Lung microvascular endothelial cell (primary cell): ENCODE results near the gene CCDC91. TPM values are rescaled to one million over a fixed set of nuclear protein-coding genes. Genes with fewer than 3 reads are reported as not detected.

Experiments
- DNase-seq, 2 donors: peaks; one replicate each; pipeline versions ENCODE4 v3.0.0 to v3.0.0-alpha.2; 2010; ENCODE audit warnings: low read depth in 2 of 2
- total RNA-seq: library from RNA; depleted of rRNA; stranded (reverse); fragments of >200 nt; gene quantifications from 2 replicates; pipeline ENCODE4 v1.2.1, GENCODE V29; 2014

Gene CCDC91, protein sequence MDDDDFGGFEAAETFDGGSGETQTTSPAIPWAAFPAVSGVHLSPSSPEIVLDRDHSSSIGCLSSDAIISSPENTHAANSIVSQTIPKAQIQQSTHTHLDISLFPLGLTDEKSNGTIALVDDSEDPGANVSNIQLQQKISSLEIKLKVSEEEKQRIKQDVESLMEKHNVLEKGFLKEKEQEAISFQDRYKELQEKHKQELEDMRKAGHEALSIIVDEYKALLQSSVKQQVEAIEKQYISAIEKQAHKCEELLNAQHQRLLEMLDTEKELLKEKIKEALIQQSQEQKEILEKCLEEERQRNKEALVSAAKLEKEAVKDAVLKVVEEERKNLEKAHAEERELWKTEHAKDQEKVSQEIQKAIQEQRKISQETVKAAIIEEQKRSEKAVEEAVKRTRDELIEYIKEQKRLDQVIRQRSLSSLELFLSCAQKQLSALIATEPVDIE
- 4.1 and 6.3 TPM in 2 replicates for total RNA-seq

DNA sequence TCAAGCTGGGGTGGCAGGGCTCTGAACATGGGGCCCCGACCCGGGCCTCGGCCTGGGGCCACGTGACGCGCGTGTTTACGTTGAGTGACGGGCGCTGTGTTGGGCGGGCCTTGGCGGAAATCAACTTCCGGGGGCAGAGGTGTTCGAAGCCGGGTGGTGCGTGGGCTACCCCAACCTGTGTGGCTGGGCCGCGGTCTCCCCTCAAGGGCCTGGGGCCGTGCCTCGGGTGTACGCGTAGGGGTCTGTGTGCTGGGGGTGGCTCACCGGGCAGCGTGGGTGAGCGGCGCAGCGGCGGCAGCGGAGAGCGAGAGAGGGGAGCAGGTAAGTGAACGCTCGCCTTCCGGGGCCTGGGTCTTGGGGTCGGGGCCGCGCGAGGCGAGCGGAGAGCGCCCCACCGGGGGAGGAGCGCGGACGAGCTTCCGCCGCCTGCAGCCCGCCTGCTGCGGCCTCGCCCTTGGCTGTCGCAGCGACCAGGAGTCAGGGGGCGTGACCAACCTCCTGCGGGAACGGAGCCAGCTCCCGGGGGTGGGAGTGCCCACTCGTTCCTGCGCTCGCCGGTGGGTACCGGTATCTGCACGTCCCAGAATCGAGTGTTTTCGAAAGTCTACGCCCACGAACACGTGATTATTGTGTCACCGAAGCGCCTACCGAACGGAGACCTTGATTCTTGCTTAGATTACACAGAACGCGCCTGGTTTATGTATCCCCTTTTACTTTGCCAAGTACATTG, at the start of gene CCDC91:
CCDC91 (plus strand) TSS at position 136 of the 730 bp plus-strand sequence. CDS start 66,760 bp downstream, outside the sequence.
- peak; percentile 72 to 85 for DNase-seq

GRCh38 chr12:28144059-28144458, 46.2 kb upstream of the CCDC91 start:
- DNase-seq, result no peak

DNA sequence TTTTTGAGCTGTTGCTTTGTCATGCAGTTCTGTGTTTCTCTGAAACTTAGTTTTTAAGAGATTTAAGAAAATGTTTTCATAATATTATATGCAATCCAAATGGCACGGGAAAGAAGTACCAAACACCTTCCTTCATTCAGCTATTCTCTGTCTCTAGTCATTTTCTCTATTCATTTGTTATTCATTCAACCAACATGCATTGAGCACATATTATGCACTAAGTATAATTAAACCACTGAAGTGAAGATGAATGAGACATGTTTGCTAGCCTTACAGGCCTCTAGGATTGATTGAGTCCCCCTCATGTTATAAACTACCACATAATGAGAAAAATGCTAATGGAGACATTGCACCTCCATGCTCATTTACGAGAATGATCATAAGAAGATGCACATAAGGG, 45.7 kb upstream of the CCDC91 start:
- no peak for DNase-seq

- peak; percentile 3 to 76 for DNase-seq
Measured at GRCh38 chr12:28145216-28145615, 45.0 kb upstream of the CCDC91 start.

DNA sequence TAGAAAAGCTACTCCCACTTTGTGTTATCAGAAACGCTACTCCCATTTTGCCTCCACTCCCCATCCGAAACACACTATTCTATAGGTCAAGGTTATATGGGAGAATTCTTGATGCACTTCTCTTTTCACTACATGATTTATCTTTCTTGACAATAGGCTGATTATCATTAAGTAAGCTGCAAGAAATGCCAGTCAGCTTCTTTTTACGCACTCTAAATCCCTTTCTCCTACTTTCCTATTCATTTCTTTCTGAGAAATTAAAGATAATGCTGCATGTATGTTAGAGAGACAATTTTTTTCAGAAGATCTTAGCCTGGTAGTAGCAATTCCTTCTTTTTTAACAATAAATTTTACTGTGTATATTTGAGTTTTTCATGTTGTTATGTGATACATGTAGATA, 41.0 kb upstream of the CCDC91 start:
- no peak for DNase-seq

GRCh38 chr12:28156362-28156761, 33.9 kb upstream of the CCDC91 start:
- no peak for DNase-seq

GRCh38 chr12:28156804-28157203, 33.5 kb upstream of the CCDC91 start:
- DNase-seq, result no peak

DNA sequence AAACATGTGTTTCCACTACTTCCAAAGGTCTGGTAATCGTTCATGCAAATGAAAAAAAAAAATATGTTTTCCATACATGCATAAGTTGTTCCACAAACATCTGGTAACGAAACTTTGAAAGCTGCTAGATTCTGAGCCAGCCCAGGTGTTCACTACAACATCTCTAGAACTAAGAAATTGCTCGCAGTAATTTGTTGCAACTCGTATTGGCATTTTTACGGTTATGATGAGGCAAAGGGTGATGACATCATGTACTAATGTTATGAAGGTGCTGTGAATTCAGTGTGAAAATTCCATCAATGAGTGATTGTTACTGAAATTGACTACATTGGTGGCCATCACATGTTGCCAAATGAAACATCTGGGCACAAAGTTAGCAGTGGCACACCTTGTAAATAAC, 31.9 kb upstream of the CCDC91 start:
- DNase-seq, result no peak

DNA sequence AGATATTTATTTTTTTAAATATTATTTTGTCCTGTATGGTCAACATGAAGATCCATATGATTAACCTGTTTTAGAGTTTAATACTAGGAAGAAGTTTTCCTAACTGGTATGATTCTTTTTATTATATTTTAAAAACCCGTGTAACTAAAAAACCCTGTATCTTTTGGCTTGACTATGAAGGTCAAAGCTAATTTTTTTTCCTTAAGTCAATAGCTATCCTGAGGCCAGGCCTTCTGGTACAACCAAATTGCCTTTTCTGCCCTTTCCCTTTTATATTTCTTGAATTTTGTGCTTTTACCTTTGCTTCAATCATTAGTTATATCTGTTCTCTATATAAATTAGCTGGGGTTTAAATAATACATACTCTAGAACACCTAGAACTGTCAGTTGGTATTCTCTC, 30.6 kb upstream of the CCDC91 start:
- DNase-seq, result no peak

GRCh38 chr12:28161697-28162096, 28.6 kb upstream of the CCDC91 start:
- DNase-seq, result no peak

DNA sequence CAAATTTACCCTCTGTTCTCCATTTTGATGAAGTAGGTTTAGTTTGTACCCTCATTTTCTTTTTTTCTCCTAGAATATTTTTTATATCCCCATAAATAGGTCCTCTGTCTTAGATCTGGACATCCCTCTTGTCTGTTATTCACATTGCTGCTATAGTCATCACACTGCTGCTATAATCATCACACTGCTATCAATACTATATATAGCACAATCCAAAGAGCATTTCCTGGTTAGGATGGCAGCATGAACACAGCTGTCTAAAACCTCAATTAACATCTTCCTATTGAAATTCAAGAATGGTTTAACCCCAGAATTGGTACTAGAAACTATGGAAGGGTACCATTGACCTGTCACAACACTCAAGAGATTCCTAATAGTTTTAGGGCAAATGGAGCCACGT, 27.6 kb upstream of the CCDC91 start:
- DNase-seq, result no peak

DNA sequence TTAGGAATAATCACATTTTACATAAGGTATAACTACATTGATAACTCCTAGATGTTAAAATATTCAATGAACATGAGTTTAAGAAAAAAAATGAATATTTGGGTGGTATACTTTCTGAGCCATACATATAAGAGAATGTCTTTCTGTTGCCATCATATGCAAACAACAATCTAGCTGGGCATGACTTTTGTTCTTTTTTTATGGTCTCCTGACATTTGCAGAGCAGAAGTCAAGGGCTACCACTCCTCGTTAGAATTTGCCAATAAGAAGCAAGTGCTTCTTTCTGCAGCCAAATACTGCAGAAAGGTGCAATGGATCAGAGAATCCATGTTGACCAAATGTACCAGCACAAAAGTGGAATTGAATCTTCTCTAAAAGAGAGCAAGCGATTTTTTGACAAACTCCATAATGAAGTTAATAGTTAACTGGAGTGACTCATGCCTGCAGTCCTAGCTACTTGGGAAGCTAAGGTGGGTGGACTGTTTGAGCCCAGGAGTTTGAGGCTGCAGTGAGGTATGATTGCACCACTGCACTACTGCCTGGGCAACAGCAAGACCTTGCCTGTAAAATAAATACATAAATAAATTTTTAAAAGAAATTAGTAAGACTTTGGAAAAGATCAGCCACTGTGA, 25.5 kb upstream of the CCDC91 start:
- DNase-seq, result no peak

DNA sequence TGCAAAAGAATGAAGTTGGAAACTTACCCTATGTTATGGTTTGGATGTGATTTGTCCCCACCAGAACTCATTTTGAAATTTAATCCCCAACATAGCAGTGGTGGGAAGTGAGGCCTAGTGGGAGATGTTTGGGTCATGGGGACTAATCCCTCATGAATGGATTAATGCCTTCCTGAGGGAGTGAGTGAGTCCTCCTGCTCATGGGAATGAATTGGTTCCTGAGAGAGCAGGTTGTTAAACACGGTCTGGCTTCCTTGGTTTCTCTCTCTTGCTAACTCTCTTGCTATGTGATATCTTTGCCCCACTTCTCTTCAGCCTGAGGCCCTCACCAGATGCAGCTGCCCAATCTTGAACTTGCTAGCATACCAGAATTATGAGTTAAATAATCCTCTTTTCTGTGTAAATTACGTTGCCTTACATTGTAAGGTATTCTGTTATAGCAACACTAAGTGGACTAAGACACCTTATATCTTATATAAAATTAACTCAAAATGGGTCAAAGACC, 22.2 kb upstream of the CCDC91 start:
- DNase-seq, result no peak

DNA sequence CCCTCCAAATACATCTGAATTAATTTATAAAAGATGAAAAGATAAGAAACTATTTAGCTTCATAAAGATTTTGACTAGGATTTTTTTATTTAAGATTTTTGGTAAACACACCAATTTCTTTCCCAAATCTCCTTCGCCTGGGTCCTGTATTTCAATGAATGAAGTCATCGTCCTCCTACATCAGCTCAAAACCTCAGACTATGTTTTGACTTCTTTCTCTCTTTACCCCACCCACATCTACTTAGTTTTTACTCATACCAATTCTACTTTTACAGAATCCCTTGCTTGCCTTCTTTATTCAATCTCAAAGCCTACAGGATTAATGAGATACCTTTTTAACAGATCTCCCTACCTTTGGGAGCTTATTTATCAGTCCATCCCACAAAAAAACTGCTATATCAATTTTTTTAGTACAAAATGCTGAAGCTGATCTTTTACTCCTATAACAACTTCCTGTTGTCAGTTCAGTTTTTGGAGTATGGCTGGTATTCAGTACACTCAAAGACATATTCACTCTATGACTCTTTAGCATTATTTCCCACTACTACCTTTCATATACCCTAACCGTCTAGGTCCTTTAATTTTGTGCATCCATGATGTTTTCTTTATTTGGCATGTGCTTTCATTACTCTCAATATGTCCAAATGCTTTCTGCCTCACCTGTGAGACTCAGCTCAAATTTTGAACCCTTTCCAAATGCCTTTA, 18.7 kb upstream of the CCDC91 start:
- no peak for DNase-seq

GRCh38 chr12:28172434-28173030, 17.7 kb upstream of the CCDC91 start:
- peak; percentile 83 for DNase-seq

DNA sequence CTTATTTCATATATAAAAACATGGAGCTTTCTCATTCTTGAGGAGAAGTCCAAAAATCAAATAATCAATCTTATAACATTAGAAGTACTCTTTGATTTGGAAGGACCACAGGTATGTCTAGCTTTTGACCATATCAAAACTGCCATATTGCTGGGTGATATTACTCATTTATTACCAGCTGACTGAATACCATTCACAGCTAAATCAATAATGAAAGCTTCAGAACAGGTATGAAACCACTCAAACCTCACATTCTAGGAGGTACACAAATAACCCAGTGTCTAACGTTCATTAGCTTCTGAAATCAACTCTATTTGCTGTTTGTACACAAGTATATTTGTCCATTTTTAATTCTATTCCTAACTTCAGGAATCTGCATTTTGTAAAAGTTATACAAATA, 16.8 kb upstream of the CCDC91 start:
- DNase-seq, result no peak

- no peak for DNase-seq
Measured at GRCh38 chr12:28175098-28175589, 15.1 kb upstream of the CCDC91 start.

DNA sequence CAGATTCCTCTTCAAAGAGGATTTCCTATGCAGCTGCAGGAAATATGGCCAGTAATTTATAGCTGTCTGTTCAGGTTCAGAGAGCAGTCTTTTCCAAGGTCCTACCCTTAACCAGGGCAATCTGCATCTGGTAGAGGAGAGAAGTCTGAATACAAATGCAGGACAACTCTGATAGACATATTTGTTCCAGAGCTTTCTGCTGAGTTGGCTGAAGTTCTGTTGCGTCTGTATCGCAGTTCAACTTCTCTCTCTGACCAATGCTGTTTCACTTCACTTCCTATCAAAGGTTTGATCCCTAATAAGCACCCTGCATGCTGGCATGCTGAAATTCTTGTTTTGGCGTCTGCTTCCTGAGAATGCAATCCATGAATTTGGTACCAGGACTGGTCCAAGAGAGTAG, 14.0 kb upstream of the CCDC91 start:
- peak; percentile 3 to 19 for DNase-seq

GRCh38 chr12:28177461-28177860, 12.8 kb upstream of the CCDC91 start:
- no peak for DNase-seq

DNA sequence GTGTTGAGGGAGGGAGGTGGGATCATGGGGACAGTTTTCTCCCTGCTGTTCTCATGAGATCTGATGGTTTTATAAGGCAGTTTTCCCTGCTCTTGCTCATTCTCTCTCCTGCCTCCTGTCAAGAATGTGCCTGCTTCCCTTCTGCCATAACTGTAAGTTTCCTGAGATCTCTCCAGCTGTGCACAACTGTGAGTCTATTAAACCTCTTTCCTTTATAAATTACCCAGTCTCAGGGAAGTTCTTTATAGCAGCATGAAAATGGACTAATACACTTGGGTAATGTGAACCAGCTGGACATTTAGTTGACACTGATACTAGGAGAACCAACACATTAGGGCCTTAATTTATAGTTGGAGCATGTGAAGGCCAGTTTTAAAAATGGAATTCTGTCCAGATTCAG, 12.4 kb upstream of the CCDC91 start:
- no peak for DNase-seq

DNA sequence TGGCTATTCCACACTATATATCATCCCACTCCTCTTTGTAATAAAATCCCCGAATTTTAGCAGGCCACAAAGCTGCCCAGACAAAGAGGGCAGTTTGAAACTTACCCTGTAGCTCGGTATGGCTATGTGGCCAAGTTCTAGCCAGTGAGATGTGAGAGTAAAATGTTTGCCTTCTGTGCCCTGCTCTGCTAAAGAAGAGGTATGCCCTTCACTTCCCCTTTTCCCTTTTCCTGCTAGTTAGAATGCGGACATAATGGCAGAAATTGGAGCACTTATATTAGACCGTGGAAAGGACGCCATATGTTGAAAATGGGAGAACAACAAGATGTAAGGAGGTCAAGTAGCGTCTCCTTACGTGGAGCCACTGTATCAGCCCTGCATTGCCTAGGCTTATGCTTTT, 11.5 kb upstream of the CCDC91 start:
- no peak for DNase-seq
